Smooth muscle cell (in vitro differentiated cells): Measurements from ENCODE around the gene LITAFD. TPM values are rescaled to one million over a fixed set of nuclear protein-coding genes. Genes with fewer than 3 reads are reported as not detected.

Experiments
- DNase-seq: peaks from one replicate; lab custom pipeline; 2025; ENCODE audit not compliant: unreplicated experiment; lab: John Stamatoyannopoulos, UW
- H2AFZ ChIP-seq: fragments of 200-600 bp; sonication (generic); 2 replicates; pipeline ENCODE4 v1.6.0; 2016; ENCODE audit warnings: antibody characterized with exemption, low read depth, mild to moderate bottlenecking
- H3F3A ChIP-seq: fragments of 200-600 bp; sonication (generic); 2 replicates; pipeline ENCODE4 v1.6.0; 2017; ENCODE audit warnings: antibody characterized with exemption, low read depth
- H3K27ac ChIP-seq: fragments of 200-600 bp; sonication (generic); 2 replicates; pipeline ENCODE4 v1.5.1; 2016; ENCODE audit warnings: low read depth, mild to moderate bottlenecking
- H3K27me3 ChIP-seq: fragments of 200-600 bp; sonication (generic); 2 replicates; pipeline ENCODE4 v1.6.1; 2016; ENCODE audit warnings: low read depth, mild to moderate bottlenecking
- H3K36me3 ChIP-seq: fragments of 200-600 bp; sonication (generic); 2 replicates; pipeline ENCODE4 v1.5.1; 2016; ENCODE audit warnings: low read depth
- H3K4me1 ChIP-seq: fragments of 200-600 bp; sonication (generic); 2 replicates; pipeline ENCODE4 v1.5.1; 2016; ENCODE audit warnings: low read depth
- H3K4me2 ChIP-seq: fragments of 200-600 bp; sonication (generic); 2 replicates; pipeline ENCODE4 v1.6.0; 2016; ENCODE audit warnings: mild to moderate bottlenecking
- H3K4me3 ChIP-seq: fragments of 200-600 bp; sonication (generic); 2 replicates; pipeline ENCODE4 v1.5.1; 2016; ENCODE audit warnings: mild to moderate bottlenecking
- H3K79me2 ChIP-seq: fragments of 200-600 bp; sonication (generic); 2 replicates; pipeline ENCODE4 v1.6.0; 2016; ENCODE audit warnings: low read depth, mild to moderate bottlenecking
- H3K9ac ChIP-seq: fragments of 200-600 bp; sonication (generic); 2 replicates; pipeline ENCODE4 v1.6.0; 2016; ENCODE audit warnings: low read depth
- H3K9me3 ChIP-seq: fragments of 200-600 bp; sonication (generic); replicated peaks from 2 replicates; pipeline ENCODE4 v1.5.1; 2016; ENCODE audit warnings: low read depth
- H4K20me1 ChIP-seq: fragments of 200-600 bp; sonication (generic); 2 replicates; pipeline ENCODE4 v1.6.0; 2016; ENCODE audit warnings: low read depth
- WGBS: methylation state at CpG from one replicate; pipeline ENCODE4 v1.1.7; 2016; ENCODE audit warnings: low lambda C conversion rate; 5-methylcytosine and 5-hydroxymethylcytosine counted together
- polyA plus RNA-seq: library from polyadenylated mRNA; unstranded; fragments of >200 nt; fragmentation: Nextera tagmentation; extraction: Ambion mirVana; gene quantifications from 2 replicates; pipeline ENCODE4 v1.2.1, GENCODE V29; 2016
- total RNA-seq: library from RNA; depleted of rRNA; stranded (reverse); fragments of >200 nt; gene quantifications from 2 replicates; pipeline ENCODE4 v1.2.3, GENCODE V29; 2014
- TF ChIP-seq, protein P1 (sequence below): fragments of 200-600 bp; sonication (generic); IDR thresholded peaks from 2 replicates; pipeline ENCODE4 v1.5.1; 2017; ENCODE audit warnings: borderline replicate concordance, mild to moderate bottlenecking, antibody characterized with exemption; ENCODE audit not compliant: insufficient read depth, poor library complexity, severe bottlenecking

LITAFD gene
- total and polyA plus RNA-seq, 2 experiments from 2014 or later = not detected

DNA sequence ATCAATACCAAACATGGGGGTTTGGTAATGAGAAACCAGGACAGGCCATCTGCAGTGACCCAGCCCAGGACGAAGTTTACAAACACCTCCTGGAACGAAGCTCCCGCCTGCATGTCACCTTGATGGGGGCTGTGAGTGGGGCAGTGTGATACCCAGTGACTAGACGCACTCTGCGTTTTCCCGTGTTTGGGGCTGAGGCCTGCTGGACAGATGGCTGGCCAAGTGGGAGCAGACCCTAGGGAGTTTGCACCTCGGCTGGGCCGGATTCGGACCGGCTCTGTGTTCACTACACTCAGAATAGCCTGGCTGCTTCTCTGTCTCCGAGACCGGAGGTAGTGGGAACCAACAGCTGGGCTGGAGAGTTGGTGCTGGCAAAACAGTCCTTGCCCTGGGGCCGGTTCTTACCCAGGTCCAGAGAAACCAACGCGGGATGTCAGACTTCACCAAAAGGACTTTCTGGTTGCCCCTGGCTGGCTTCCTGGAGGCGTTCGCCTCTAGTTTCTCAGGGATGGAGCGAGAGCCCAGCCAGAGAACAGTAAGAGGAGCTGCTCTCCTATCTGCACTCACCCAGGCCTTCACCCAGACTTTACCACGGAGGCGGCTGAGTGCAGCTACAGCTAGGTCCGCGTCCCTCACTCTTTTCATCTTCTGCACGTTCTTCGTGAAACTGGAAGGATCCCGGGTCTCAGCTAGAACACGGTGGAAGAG is 33.8 kb upstream of the LITAFD start:
- no peak overlapping the region for H3K9ac ChIP-seq
- peaks cover 17% of the 10 kb centered on the region for H3F3A ChIP-seq
- no peaks in the 10 kb centered on the region for H3K27me3 ChIP-seq
- no peak overlapping the region for H3K4me3 ChIP-seq
- H3K79me2 ChIP-seq = peaks cover 17% of the 10 kb centered on the region
- H3K36me3 ChIP-seq = no peaks in the 10 kb centered on the region
- no peaks in the 10 kb centered on the region for H3K4me1 ChIP-seq
- WGBS = 90% methylated on average over 26 of the region's 26 CpGs
- no peak overlapping the region for H3K4me2 ChIP-seq
- TF ChIP-seq, protein P1, sequence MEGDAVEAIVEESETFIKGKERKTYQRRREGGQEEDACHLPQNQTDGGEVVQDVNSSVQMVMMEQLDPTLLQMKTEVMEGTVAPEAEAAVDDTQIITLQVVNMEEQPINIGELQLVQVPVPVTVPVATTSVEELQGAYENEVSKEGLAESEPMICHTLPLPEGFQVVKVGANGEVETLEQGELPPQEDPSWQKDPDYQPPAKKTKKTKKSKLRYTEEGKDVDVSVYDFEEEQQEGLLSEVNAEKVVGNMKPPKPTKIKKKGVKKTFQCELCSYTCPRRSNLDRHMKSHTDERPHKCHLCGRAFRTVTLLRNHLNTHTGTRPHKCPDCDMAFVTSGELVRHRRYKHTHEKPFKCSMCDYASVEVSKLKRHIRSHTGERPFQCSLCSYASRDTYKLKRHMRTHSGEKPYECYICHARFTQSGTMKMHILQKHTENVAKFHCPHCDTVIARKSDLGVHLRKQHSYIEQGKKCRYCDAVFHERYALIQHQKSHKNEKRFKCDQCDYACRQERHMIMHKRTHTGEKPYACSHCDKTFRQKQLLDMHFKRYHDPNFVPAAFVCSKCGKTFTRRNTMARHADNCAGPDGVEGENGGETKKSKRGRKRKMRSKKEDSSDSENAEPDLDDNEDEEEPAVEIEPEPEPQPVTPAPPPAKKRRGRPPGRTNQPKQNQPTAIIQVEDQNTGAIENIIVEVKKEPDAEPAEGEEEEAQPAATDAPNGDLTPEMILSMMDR = no peak
- H4K20me1 ChIP-seq = peaks cover 91% of the 10 kb centered on the region
- H3K27ac ChIP-seq = peak overlapping the region; percentile 89
- no peaks in the 10 kb centered on the region for H3K9me3 ChIP-seq
- H2AFZ ChIP-seq = no peak overlapping the region
- no peak for DNase-seq

- H3K36me3 ChIP-seq = no peaks in the 10 kb centered on the region
- peak overlapping the region; percentile 7 for H3K4me2 ChIP-seq
- peaks cover 17% of the 10 kb centered on the region for H3F3A ChIP-seq
- WGBS = 28% methylated on average over 8 of the region's 8 CpGs
- no peaks in the 10 kb centered on the region for H3K4me1 ChIP-seq
- peak overlapping the region; percentile 89 for H3K27ac ChIP-seq
- H3K9ac ChIP-seq = no peak overlapping the region
- no peak overlapping the region for H3K4me3 ChIP-seq
- DNase-seq = no peak
- no peak overlapping the region for H2AFZ ChIP-seq
- H3K79me2 ChIP-seq = peaks cover 17% of the 10 kb centered on the region
- H4K20me1 ChIP-seq = peaks cover 92% of the 10 kb centered on the region
- no peaks in the 10 kb centered on the region for H3K9me3 ChIP-seq
- H3K27me3 ChIP-seq = no peaks in the 10 kb centered on the region
- TF ChIP-seq, protein P1 = no peak
These were observed 33.2 kb upstream of the LITAFD start for GRCh38 chr16:8848939-8849391.

- peaks cover 13% of the 10 kb centered on the region for H3K79me2 ChIP-seq
- TF ChIP-seq, protein P1 = no peak
- H3K4me2 ChIP-seq = peak overlapping the region; percentile 7
- H3K9ac ChIP-seq = no peak overlapping the region
- peak overlapping the region; percentile 89 for H3K27ac ChIP-seq
- peaks cover 92% of the 10 kb centered on the region for H4K20me1 ChIP-seq
- H3K36me3 ChIP-seq = no peaks in the 10 kb centered on the region
- H3F3A ChIP-seq = peaks cover 17% of the 10 kb centered on the region
- no peaks in the 10 kb centered on the region for H3K9me3 ChIP-seq
- DNase-seq = no peak
- no peaks in the 10 kb centered on the region for H3K4me1 ChIP-seq
- H3K27me3 ChIP-seq = no peaks in the 10 kb centered on the region
- H2AFZ ChIP-seq = no peak overlapping the region
- 75% methylated on average over 19 of the region's 19 CpGs for WGBS
- H3K4me3 ChIP-seq = no peak overlapping the region
These were observed 32.6 kb upstream of the LITAFD start for GRCh38 chr16:8849411-8850011.
